ENCODE data around the gene PSKH1.
"Not testable (repeated sequence)": the region's sequence is repeated elsewhere in the genome, so short reads cannot be mapped to it uniquely, and the experiment has no call there.

The PSKH1 gene

GRCh38 chr16:67892375-67892774, 679 bp upstream of the PSKH1 start:
- no peak for DNase-seq

- no peak for DNase-seq
Observed at GRCh38 chr16:67893743-67894399, 817 bp downstream of the PSKH1 start.

- DNase-seq = no peak
Observed at GRCh38 chr16:67897231-67897630, 4.2 kb downstream of the PSKH1 start.

GRCh38 chr16:67901734-67902133, 8.7 kb downstream of the PSKH1 start:
- DNase-seq = no peak

- no peak for DNase-seq
Observed at GRCh38 chr16:67902831-67903230, 9.8 kb downstream of the PSKH1 start.

- DNase-seq = no peak
Observed at GRCh38 chr16:67907397-67908180, 14.5 kb downstream of the PSKH1 start.

GRCh38 chr16:67909056-67909742, 16.1 kb downstream of the PSKH1 start:
- DNase-seq = no peak

GRCh38 chr16:67910158-67910557, 17.1 kb downstream of the PSKH1 start:
- no peak for DNase-seq

- no peak for DNase-seq
Observed at GRCh38 chr16:67914758-67915495, 21.9 kb downstream of the PSKH1 start.

- DNase-seq = not testable (repeated sequence)
Observed at GRCh38 chr16:67915496-67915769, 22.4 kb downstream of the PSKH1 start.

GRCh38 chr16:67915831-67916723, 23.0 kb downstream of the PSKH1 start:
- no peak for DNase-seq

- no peak for DNase-seq
Observed at GRCh38 chr16:67917140-67917851, 24.2 kb downstream of the PSKH1 start.

GRCh38 chr16:67917852-67918236, 24.8 kb downstream of the PSKH1 start:
- DNase-seq = no peak

GRCh38 chr16:67919622-67920221, 26.7 kb downstream of the PSKH1 start:
- DNase-seq = peak; percentile 40

- no peak for DNase-seq
Observed at GRCh38 chr16:67922221-67922620, 29.2 kb downstream of the PSKH1 start.

GRCh38 chr16:67922740-67923139, 29.7 kb downstream of the PSKH1 start:
- DNase-seq = no peak

- no peak for DNase-seq
Observed at GRCh38 chr16:67923414-67924116, 30.5 kb downstream of the PSKH1 start.

GRCh38 chr16:67924140-67924906, 31.3 kb downstream of the PSKH1 start:
- no peak for DNase-seq

- peak; percentile 29 for DNase-seq
Observed at GRCh38 chr16:67926181-67926750, 33.2 kb downstream of the PSKH1 start.
